HEK293 (cell line): ENCODE measurements around the gene PROX1.

Source experiments
- CTCF ChIA-PET: fragments of 350-600 bp; formaldehyde crosslinking; extraction: SDS; loops from one replicate; lab custom pipeline; 2021; ENCODE audit warnings: antibody characterized with exemption; lab: Yijun Ruan, JAX
- POLR2A ChIA-PET: fragments of 300-600 bp; formaldehyde crosslinking; extraction: SDS; loops from one replicate; lab custom pipeline; 2020; ENCODE audit warnings: antibody characterized with exemption, inconsistent platforms; lab: Yijun Ruan, JAX
- H3K27ac ChIP-seq: fragments of 200-500 bp; sonication (Bioruptor generic); 2 replicates; pipeline ENCODE4 v1.5.1; 2014; ENCODE audit warnings: low read depth, low read length, control low read depth, inconsistent platforms; ENCODE audit errors: extremely low read depth
- H3K36me3 ChIP-seq, 2 experiments: fragments of 200-500 bp in 1 of 2; sonication (Bioruptor generic) in 1 of 2; 1 replicate in 1 of 2; 2 replicates in 1 of 2; pipeline ENCODE4 v1.5.1; 2014 to 2017; ENCODE audit warnings: inconsistent platforms in 2 of 2, low read length in 2 of 2; ENCODE audit not compliant: control insufficient read depth in 2 of 2, insufficient read depth in 1 of 2
- H3K4me1 ChIP-seq: fragments of 200-500 bp; sonication (Bioruptor generic); 2 replicates; pipeline ENCODE4 v1.5.1; 2014; ENCODE audit warnings: mild to moderate bottlenecking, low read length, inconsistent platforms; ENCODE audit not compliant: control insufficient read depth, insufficient read depth
- H3K4me3 ChIP-seq: 2 replicates; pipeline ENCODE4 v1.5.1; 2011; ENCODE audit warnings: low read depth, mild to moderate bottlenecking, control low read depth, low read length, moderate library complexity
- H3K9me3 ChIP-seq: fragments of 200-500 bp; sonication (Bioruptor generic); 2 replicates; pipeline ENCODE4 v1.5.1; 2014; ENCODE audit warnings: low read depth, low read length, inconsistent platforms; ENCODE audit not compliant: control insufficient read depth, insufficient read depth
- GLIS2 ChIP-seq: fragments of 450-650 bp; formaldehyde crosslinking; IDR thresholded peaks from 2 replicates; pipeline ENCODE4 v1.5.1; 2016; ENCODE audit warnings: missing biosample characterization, missing genetic modification characterization
- KLF10 ChIP-seq: fragments of 450-650 bp; IDR thresholded peaks from 2 replicates; pipeline ENCODE4 v1.5.1; 2018; ENCODE audit warnings: missing biosample characterization, mild to moderate bottlenecking, missing genetic modification characterization
- MZF1 ChIP-seq: fragments of 450-650 bp; formaldehyde crosslinking; IDR thresholded peaks from 2 replicates; pipeline ENCODE4 v1.5.1; 2017; ENCODE audit warnings: missing biosample characterization, missing genetic modification characterization, borderline replicate concordance
- ZBTB1 ChIP-seq: fragments of 450-650 bp; formaldehyde crosslinking; IDR thresholded peaks from 2 replicates; pipeline ENCODE4 v1.5.1; 2016; ENCODE audit warnings: missing biosample characterization, missing genetic modification characterization
- ZBTB44 ChIP-seq: fragments of 450-650 bp; IDR thresholded peaks from 2 replicates; pipeline ENCODE4 v1.5.1; 2018; ENCODE audit warnings: missing biosample characterization, mild to moderate bottlenecking, missing genetic modification characterization
- ZBTB48 ChIP-seq: fragments of 450-650 bp; formaldehyde crosslinking; IDR thresholded peaks from 2 replicates; pipeline ENCODE4 v1.5.1; 2016; ENCODE audit warnings: missing biosample characterization, missing genetic modification characterization
- ZFP3 ChIP-seq: fragments of 450-650 bp; formaldehyde crosslinking; IDR thresholded peaks from 2 replicates; pipeline ENCODE4 v1.5.1; 2016; ENCODE audit warnings: low read depth, missing biosample characterization, missing genetic modification characterization
- ZNF140 ChIP-seq: fragments of 450-650 bp; formaldehyde crosslinking; IDR thresholded peaks from 2 replicates; pipeline ENCODE4 v1.5.1; 2016; ENCODE audit warnings: missing biosample characterization, missing genetic modification characterization
- ZNF146 ChIP-seq: fragments of 450-650 bp; formaldehyde crosslinking; IDR thresholded peaks from 2 replicates; pipeline ENCODE4 v1.5.1; 2016; ENCODE audit warnings: missing biosample characterization, missing genetic modification characterization
- ZNF211 ChIP-seq: fragments of 450-650 bp; formaldehyde crosslinking; IDR thresholded peaks from 2 replicates; pipeline ENCODE4 v1.5.1; 2016; ENCODE audit warnings: low read depth, missing biosample characterization, missing genetic modification characterization
- ZNF239 ChIP-seq: fragments of 450-650 bp; formaldehyde crosslinking; IDR thresholded peaks from 2 replicates; pipeline ENCODE4 v1.5.1; 2016; ENCODE audit warnings: missing biosample characterization, missing genetic modification characterization
- ZNF24 ChIP-seq: fragments of 450-650 bp; formaldehyde crosslinking; IDR thresholded peaks from 2 replicates; pipeline ENCODE4 v1.5.1; 2016; ENCODE audit warnings: missing biosample characterization, missing genetic modification characterization
- ZNF362 ChIP-seq: fragments of 450-650 bp; formaldehyde crosslinking; IDR thresholded peaks from 2 replicates; pipeline ENCODE4 v1.5.1; 2016; ENCODE audit warnings: missing biosample characterization, missing genetic modification characterization
- ZNF394 ChIP-seq: fragments of 450-650 bp; formaldehyde crosslinking; IDR thresholded peaks from 2 replicates; pipeline ENCODE4 v1.5.1; 2016; ENCODE audit warnings: missing biosample characterization, missing genetic modification characterization, mild to moderate bottlenecking, moderate library complexity, borderline replicate concordance
- ZNF514 ChIP-seq: fragments of 450-650 bp; formaldehyde crosslinking; IDR thresholded peaks from 2 replicates; pipeline ENCODE4 v1.5.1; 2016; ENCODE audit warnings: missing biosample characterization, missing genetic modification characterization
- ZNF530 ChIP-seq: fragments of 450-650 bp; formaldehyde crosslinking; IDR thresholded peaks from 2 replicates; pipeline ENCODE4 v1.5.1; 2016; ENCODE audit warnings: low read depth, missing biosample characterization, missing genetic modification characterization
- ZNF548 ChIP-seq: fragments of 450-650 bp; formaldehyde crosslinking; IDR thresholded peaks from 2 replicates; pipeline ENCODE4 v1.5.1; 2016; ENCODE audit warnings: missing biosample characterization, missing genetic modification characterization
- ZNF560 ChIP-seq: fragments of 450-650 bp; formaldehyde crosslinking; IDR thresholded peaks from 2 replicates; pipeline ENCODE4 v1.5.1; 2017; ENCODE audit warnings: missing biosample characterization, missing genetic modification characterization, borderline replicate concordance
- ZNF571 ChIP-seq: fragments of 450-650 bp; formaldehyde crosslinking; IDR thresholded peaks from 2 replicates; pipeline ENCODE4 v1.5.0; 2017; ENCODE audit warnings: missing biosample characterization, missing genetic modification characterization
- ZNF623 ChIP-seq: fragments of 450-650 bp; formaldehyde crosslinking; IDR thresholded peaks from 2 replicates; pipeline ENCODE4 v1.5.1; 2016; ENCODE audit warnings: missing biosample characterization, missing genetic modification characterization
- ZNF624 ChIP-seq: fragments of 450-650 bp; formaldehyde crosslinking; IDR thresholded peaks from 2 replicates; pipeline ENCODE4 v1.5.1; 2017; ENCODE audit warnings: missing biosample characterization, missing genetic modification characterization
- ZNF670 ChIP-seq: fragments of 450-650 bp; formaldehyde crosslinking; IDR thresholded peaks from 2 replicates; pipeline ENCODE4 v1.5.1; 2016; ENCODE audit warnings: missing biosample characterization, missing genetic modification characterization, low read depth
- ZNF777 ChIP-seq: fragments of 450-650 bp; formaldehyde crosslinking; IDR thresholded peaks from 2 replicates; pipeline ENCODE4 v1.5.1; 2017; ENCODE audit warnings: missing biosample characterization, missing genetic modification characterization, borderline replicate concordance
- ZNF791 ChIP-seq: fragments of 450-650 bp; formaldehyde crosslinking; IDR thresholded peaks from 2 replicates; pipeline ENCODE4 v1.5.1; 2016; ENCODE audit warnings: missing biosample characterization, missing genetic modification characterization

PROX1 gene

GRCh38 chr1:213958346-213958745 is 29.4 kb upstream of the PROX1 start (continued):
- TF ChIP-seq ZNF530 (tag by site-specific recombination) = no peak
- no peak for TF ChIP-seq ZBTB1 (tag by site-specific recombination)
- no peak for TF ChIP-seq ZNF624 (tag by site-specific recombination)
- no peak for TF ChIP-seq ZNF514 (tag by site-specific recombination)
- no peak for TF ChIP-seq ZNF140 (tag by site-specific recombination)

GRCh38 chr1:213960963-213961362 is 26.8 kb upstream of the PROX1 start:
- no peaks in the 10 kb centered on the region for H3K4me1 ChIP-seq
- no peaks in the 10 kb centered on the region for H3K36me3 ChIP-seq
- TF ChIP-seq MZF1 (tag by site-specific recombination) = no peak
- no peak for TF ChIP-seq ZNF24 (tag by site-specific recombination)
- TF ChIP-seq ZNF146 (tag by site-specific recombination) = no peak
- TF ChIP-seq ZNF670 (tag by site-specific recombination) = no peak
- TF ChIP-seq ZNF394 (tag by site-specific recombination) = no peak
- TF ChIP-seq ZNF560 (tag by site-specific recombination) = no peak
- no peak for TF ChIP-seq KLF10 (tag by site-specific recombination)
- TF ChIP-seq ZFP3 (tag by site-specific recombination) = no peak
- no peak for TF ChIP-seq ZNF239
- TF ChIP-seq ZNF623 (tag by site-specific recombination) = no peak
- no peak for TF ChIP-seq ZNF777 (tag by site-specific recombination)
- no peak for TF ChIP-seq ZBTB48 (tag by site-specific recombination)
- H3K27ac ChIP-seq = no peak overlapping the region
- H3K4me3 ChIP-seq = no peak overlapping the region
- POLR2A ChIA-PET = no interaction called here
- CTCF ChIA-PET = interaction anchor here (0.7 kb wide), 1 partner anchor 66 kb away, joined by 3 read pairs; no protein-coding TSS in a partner anchor
- H3K9me3 ChIP-seq = no peaks in the 10 kb centered on the region

GRCh38 chr1:213962508-213962907 is 25.3 kb upstream of the PROX1 start:
- no peak for TF ChIP-seq ZNF571 (tag by site-specific recombination)
- TF ChIP-seq ZNF548 = no peak
- TF ChIP-seq ZBTB44 = no peak
- no peak for TF ChIP-seq GLIS2 (tag by site-specific recombination)
- TF ChIP-seq ZNF211 (tag by site-specific recombination) = no peak
- no peak for TF ChIP-seq ZNF362 (tag by site-specific recombination)
- TF ChIP-seq ZNF791 = no peak
- TF ChIP-seq, all 188 proteins: peak for 0
- ChIA-PET POLR2A (no interaction called here), CTCF (no interaction called here)
- H3K4me1 ChIP-seq = no peaks in the 10 kb centered on the region
- H3K9me3 ChIP-seq = no peaks in the 10 kb centered on the region
- H3K27ac ChIP-seq = no peak overlapping the region
- H3K4me3 ChIP-seq = no peak overlapping the region
- no peaks in the 10 kb centered on the region for H3K36me3 ChIP-seq
